Prostate gland (tissue), 2 donors: ENCODE results near the gene RXRB. TPM values are rescaled to one million over a fixed set of nuclear protein-coding genes. Genes with fewer than 3 reads are reported as not detected.

Experiments
- DNase-seq: peaks from one replicate; pipeline ENCODE4 v3.0.0-alpha.2; 2019; ENCODE audit warnings: low spot score
- H3K27ac ChIP-seq, 2 donors: fragments of 200-600 bp; sonication (generic); 2 replicates each; pipeline ENCODE4 v1.5.1; 2017 to 2019
- H3K27me3 ChIP-seq: fragments of 200-600 bp; sonication (generic); replicated peaks from 2 replicates; pipeline ENCODE4 v1.5.1; 2019; ENCODE audit not compliant: insufficient read depth
- H3K36me3 ChIP-seq, 2 donors: fragments of 200-600 bp; sonication (generic); 1 replicate in 1 of 2; 2 replicates in 1 of 2; pipeline versions ENCODE4 v1.5.1 to v1.8.1; 2017 to 2019
- H3K4me1 ChIP-seq: fragments of 200-600 bp; sonication (generic); replicated peaks from 2 replicates; pipeline ENCODE4 v1.5.1; 2019
- H3K4me3 ChIP-seq, 2 donors: fragments of 200-600 bp; sonication (generic); 2 replicates each; pipeline ENCODE4 v1.5.1; 2017 to 2019
- H3K9me3 ChIP-seq: fragments of 200-600 bp; sonication (generic); 2 replicates; pipeline ENCODE4 v1.5.1; 2017
- CTCF ChIP-seq, 4 experiments: fragments of 200-600 bp in 2 of 4; fragments of 450-650 bp in 2 of 4; sonication (generic) in 2 of 4; IDR thresholded peaks; 1 replicate in 3 of 4; 2 replicates in 1 of 4; pipeline ENCODE4 v1.5.1; 2016 to 2019; ENCODE audit warnings: antibody characterized with exemption in 4 of 4, mild to moderate bottlenecking in 2 of 4, moderate library complexity in 2 of 4
- POLR2A ChIP-seq: fragments of 450-650 bp; IDR thresholded peaks from one replicate; pipeline ENCODE4 v1.6.1; 2016; ENCODE audit warnings: antibody characterized with exemption, mild to moderate bottlenecking
- POLR2AphosphoS5 ChIP-seq: sonication (generic); formaldehyde crosslinking; IDR thresholded peaks from one replicate; pipeline ENCODE4 v1.6.1; 2017; ENCODE audit warnings: antibody characterized with exemption
- WGBS: methylation state at CpG from one replicate; pipeline ENCODE4 v1.1.5; 2018; 5-methylcytosine and 5-hydroxymethylcytosine counted together
- intact Hi-C: fragments of 100-400 bp; cut with DNase I; formaldehyde crosslinking; loops from one replicate; pipeline ENCODE4 v1.14.2; 2022
- total RNA-seq, 2 donors: library from RNA; depleted of rRNA; stranded (reverse); fragments of >200 nt; gene quantifications; one replicate each; pipeline ENCODE4 v1.1.0, GENCODE V29; 2016

The RXRB gene
- total RNA-seq, 2 donors from 2014 or later, result 30.6 to 40.5 TPM

- Histone ChIP-seq H3K27ac (peak overlapping the region in 1 of 2 donors; percentile 58), H3K27me3 (no peaks in the 10 kb centered on the region), H3K36me3 (peaks cover 0 to 6% of the 10 kb centered on the region in 2 donors), H3K9me3 (no peaks in the 10 kb centered on the region), H3K4me1 (peaks cover 6% of the 10 kb centered on the region), H3K4me3 (peak overlapping the region; percentile 61 to 63)
- TF ChIP-seq POLR2AphosphoS5 (no peak), CTCF (IDR thresholded peaks at IDR 0.05) (no peak), POLR2A (no peak)
- intact Hi-C loops, result no loop called here
- DNase-seq, result no peak
- 48% methylated on average over 17 of the region's 17 CpGs for WGBS
These were observed 4.9 kb upstream of the RXRB start for GRCh38 chr6:33205191-33206026.

- intact Hi-C loops, result no loop called here
- DNase-seq, result peak; percentile 94
- H3K4me1 ChIP-seq, result peaks cover 6% of the 10 kb centered on the region
These were observed 4.1 kb upstream of the RXRB start, which contains the start of gene HSD17B8 for GRCh38 chr6:33204415-33205190. Gene HSD17B8, plus strand, starts transcription at chr6:33204655. Its CDS starts 14 bp downstream, at chr6:33204669.

GRCh38 chr6:33204165-33204414, 3.6 kb upstream of the RXRB start:
- H3K27ac ChIP-seq, result peak overlapping the region in 1 of 2 donors; percentile 58
- intact Hi-C loops, result no loop called here
- peaks cover 6% of the 10 kb centered on the region for H3K4me1 ChIP-seq
- no peaks in the 10 kb centered on the region for H3K27me3 ChIP-seq
- H3K4me3 ChIP-seq, result peak overlapping the region in 1 of 2 donors; percentile 63
- no peak for DNase-seq
- 4% methylated on average over 4 of the region's 4 CpGs for WGBS
- H3K36me3 ChIP-seq, result peaks cover 0 to 6% of the 10 kb centered on the region in 2 donors
- no peaks in the 10 kb centered on the region for H3K9me3 ChIP-seq
- TF ChIP-seq CTCF (IDR thresholded peaks at IDR 0.05) (no peak), POLR2AphosphoS5 (no peak), POLR2A (no peak)

More at GRCh38 chr6:33204415-33205190, 4.1 kb upstream of the RXRB start, which contains the start of gene HSD17B8:
- no peaks in the 10 kb centered on the region for H3K27me3 ChIP-seq
- peaks cover 0 to 6% of the 10 kb centered on the region in 2 donors for H3K36me3 ChIP-seq
- peak within 1 kb of the TSS; percentile 58 to 71 for H3K27ac ChIP-seq
- H3K9me3 ChIP-seq, result no peaks in the 10 kb centered on the region
- 1% methylated on average over 48 of the region's 48 CpGs for WGBS
- TF ChIP-seq CTCF (IDR thresholded peaks at IDR 0.05) (peak in 1 of 4 experiments; percentile 6), POLR2AphosphoS5 (peak; percentile 84), POLR2A (peak; percentile 70)
- H3K4me3 ChIP-seq, result peak within 1 kb of the TSS; percentile 61 to 63

- TF ChIP-seq POLR2A (no peak), CTCF (IDR thresholded peaks at IDR 0.05) (no peak), POLR2AphosphoS5 (no peak)
- H3K9me3 ChIP-seq, result no peaks in the 10 kb centered on the region
- no peak overlapping the region for H3K27ac ChIP-seq
- no peak for DNase-seq
- H3K4me3 ChIP-seq, result no peak overlapping the region
- H3K27me3 ChIP-seq, result no peaks in the 10 kb centered on the region
- WGBS, result 89% methylated on average over 7 of the region's 7 CpGs
- H3K36me3 ChIP-seq, result peaks cover 0 to 6% of the 10 kb centered on the region in 2 donors
- intact Hi-C loops, result no loop called here
- H3K4me1 ChIP-seq, result peaks cover 6% of the 10 kb centered on the region
These were observed 3.1 kb upstream of the RXRB start for GRCh38 chr6:33203443-33204164.
